Coronary artery (tissue), 2 donors: Measurements from ENCODE around the gene EPS8.

Source experiments
- DNase-seq: peaks from one replicate; pipeline ENCODE4 v3.0.0-alpha.2; 2017; ENCODE audit warnings: low spot score
- H3K27ac ChIP-seq, 2 donors: fragments of 200-600 bp; sonication (generic); one replicate each; pipeline ENCODE4 v1.5.1; 2016 to 2019
- H3K4me3 ChIP-seq: fragments of 200-600 bp; sonication (generic); 2 replicates; pipeline ENCODE4 v1.5.1; 2016; ENCODE audit warnings: mild to moderate bottlenecking, moderate library complexity
- CTCF ChIP-seq: fragments of 200-600 bp; sonication (generic); IDR thresholded peaks from one replicate; pipeline ENCODE4 v1.5.1; 2019; ENCODE audit warnings: antibody characterized with exemption

The EPS8 gene

GRCh38 chr12:15710860-15711510 is 78.2 kb downstream of the EPS8 start:
- no peak for DNase-seq
- no peak for TF ChIP-seq CTCF
- H3K4me3 ChIP-seq = no peak overlapping the region
- no peak overlapping the region for H3K27ac ChIP-seq

- H3K27ac ChIP-seq = peak overlapping the region in 1 of 2 donors; percentile 22
- no peak for TF ChIP-seq CTCF
- no peak for DNase-seq
- H3K4me3 ChIP-seq = peak overlapping the region; percentile 38
Measured at GRCh38 chr12:15709551-15709950, 79.6 kb downstream of the EPS8 start.

- H3K27ac ChIP-seq = no peak overlapping the region
- TF ChIP-seq CTCF = no peak
- DNase-seq = no peak
- H3K4me3 ChIP-seq = no peak overlapping the region
Measured at GRCh38 chr12:15708396-15709076, 80.7 kb downstream of the EPS8 start.

- Histone ChIP-seq H3K4me3 (no peak overlapping the region), H3K27ac (no peak overlapping the region)
- no peak for TF ChIP-seq CTCF
- no peak for DNase-seq
Measured at GRCh38 chr12:15707516-15708199, 81.5 kb downstream of the EPS8 start.

GRCh38 chr12:15706010-15706676 is 83.0 kb downstream of the EPS8 start:
- DNase-seq = no peak
- no peak for TF ChIP-seq CTCF
- Histone ChIP-seq H3K4me3 (no peak overlapping the region), H3K27ac (no peak overlapping the region)

- TF ChIP-seq CTCF = no peak
- no peak overlapping the region for H3K4me3 ChIP-seq
- DNase-seq = no peak
- peak overlapping the region in 1 of 2 donors; percentile 4 for H3K27ac ChIP-seq
Measured at GRCh38 chr12:15705606-15706005, 83.6 kb downstream of the EPS8 start.
